ENCODE data around the gene ZBTB38.

ZBTB38 gene

GRCh38 chr3:141368062-141368924 lies at the start of gene ZBTB38:
Gene ZBTB38 (plus strand): TSS chr3:141368504. CDS start chr3:141442389, 73,885 bp downstream.
- DNase-seq = peak; percentile 73

DNA sequence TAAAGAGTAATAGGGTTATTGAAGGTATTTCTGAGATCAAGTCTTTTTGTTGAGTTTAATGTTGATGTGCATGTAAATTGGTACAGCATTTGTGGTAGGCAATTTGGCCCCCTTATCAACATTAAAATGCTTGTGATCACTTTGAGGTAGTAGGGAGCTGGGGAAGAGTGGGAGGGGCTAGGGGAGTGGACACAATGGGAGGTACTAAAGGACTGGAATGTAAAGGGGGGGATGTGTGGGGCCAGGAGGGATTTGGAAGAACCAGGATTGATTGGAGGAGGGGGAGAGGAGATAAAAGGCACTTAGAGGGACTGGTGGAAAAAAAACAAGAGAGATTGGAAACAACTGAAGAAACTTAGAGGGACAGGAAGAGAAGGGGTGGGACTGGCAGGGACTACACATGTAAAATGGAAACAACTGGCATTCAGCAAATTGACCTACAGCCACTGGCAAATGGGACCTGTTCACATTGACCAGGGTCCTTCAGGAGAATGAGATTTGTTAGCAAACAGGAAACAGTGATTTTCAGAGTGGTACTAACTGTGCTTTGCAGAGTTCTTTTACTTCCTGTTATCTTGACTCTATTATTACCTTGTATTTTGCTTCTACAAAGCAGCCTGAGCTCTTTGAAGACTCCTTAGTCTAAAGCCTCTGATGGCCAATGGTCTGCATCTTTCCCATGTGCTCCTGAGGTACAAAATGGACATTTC lies 47.8 kb upstream of the ZBTB38 start:
- no peak for DNase-seq

- no peak for DNase-seq
These were observed 47.2 kb upstream of the ZBTB38 start for GRCh38 chr3:141321109-141321497.

DNA sequence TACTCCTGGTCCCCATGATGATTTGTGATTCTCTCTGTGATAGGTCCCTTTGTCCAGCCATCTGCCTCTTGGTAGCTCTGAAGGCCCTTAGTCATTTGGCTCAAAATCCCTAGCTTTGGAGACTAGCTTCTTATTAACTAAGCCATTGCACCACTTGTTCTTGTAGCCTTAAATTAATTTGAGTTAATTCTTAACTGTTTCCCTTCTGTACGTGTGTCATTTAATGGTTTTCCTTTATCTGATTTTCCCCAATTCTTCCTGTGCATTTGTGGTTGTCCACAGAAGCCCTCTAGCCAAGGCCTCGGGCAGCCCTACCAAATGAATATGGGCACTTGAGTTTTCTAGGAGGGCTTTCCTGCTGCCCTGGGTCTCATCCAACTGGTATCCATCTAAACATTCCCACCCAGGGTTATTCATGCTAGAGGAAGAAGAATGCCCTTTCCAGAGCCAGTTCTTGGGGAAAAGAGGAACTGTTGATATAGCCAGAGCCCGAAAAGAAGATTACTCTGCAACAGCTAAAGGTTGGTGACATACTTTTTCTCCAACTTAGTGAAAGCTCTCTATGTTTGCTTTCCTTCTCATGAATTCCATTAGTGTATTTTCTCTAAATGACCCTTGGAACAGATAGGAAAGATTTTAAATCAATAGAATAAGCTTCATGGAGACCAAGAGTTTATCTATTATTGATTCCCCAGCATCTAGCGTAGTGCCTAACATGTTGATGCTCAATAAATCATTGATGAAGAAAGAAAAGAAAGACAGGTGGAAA lies 44.2 kb upstream of the ZBTB38 start:
- no peak for DNase-seq

DNA sequence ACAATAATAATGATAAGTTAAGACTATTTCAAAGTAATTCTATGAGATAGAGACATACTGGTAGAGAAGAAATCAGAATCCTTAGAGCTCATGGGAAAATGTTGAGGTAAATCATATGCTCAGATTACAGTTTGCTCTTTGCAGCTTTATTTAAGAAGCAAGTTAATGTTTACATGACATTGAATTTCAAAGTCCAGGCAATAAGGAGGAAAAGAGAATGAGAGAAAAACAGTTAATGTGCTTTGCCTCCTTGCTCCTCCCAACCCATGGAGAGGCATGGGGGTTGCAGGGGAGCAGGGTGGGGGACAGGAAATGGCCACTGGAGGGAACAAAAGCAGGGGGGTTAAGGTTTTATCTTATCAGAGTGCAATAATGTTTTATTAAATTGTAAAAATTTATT lies 42.2 kb upstream of the ZBTB38 start:
- DNase-seq = no peak

- DNase-seq = no peak
These were observed 41.7 kb upstream of the ZBTB38 start for GRCh38 chr3:141326626-141327025.

GRCh38 chr3:141328286-141329166 lies 39.8 kb upstream of the ZBTB38 start:
- no peak for DNase-seq

GRCh38 chr3:141330235-141330634 lies 38.1 kb upstream of the ZBTB38 start:
- peak; percentile 60 for DNase-seq

GRCh38 chr3:141330718-141331376 lies 37.5 kb upstream of the ZBTB38 start:
- DNase-seq = no peak

DNA sequence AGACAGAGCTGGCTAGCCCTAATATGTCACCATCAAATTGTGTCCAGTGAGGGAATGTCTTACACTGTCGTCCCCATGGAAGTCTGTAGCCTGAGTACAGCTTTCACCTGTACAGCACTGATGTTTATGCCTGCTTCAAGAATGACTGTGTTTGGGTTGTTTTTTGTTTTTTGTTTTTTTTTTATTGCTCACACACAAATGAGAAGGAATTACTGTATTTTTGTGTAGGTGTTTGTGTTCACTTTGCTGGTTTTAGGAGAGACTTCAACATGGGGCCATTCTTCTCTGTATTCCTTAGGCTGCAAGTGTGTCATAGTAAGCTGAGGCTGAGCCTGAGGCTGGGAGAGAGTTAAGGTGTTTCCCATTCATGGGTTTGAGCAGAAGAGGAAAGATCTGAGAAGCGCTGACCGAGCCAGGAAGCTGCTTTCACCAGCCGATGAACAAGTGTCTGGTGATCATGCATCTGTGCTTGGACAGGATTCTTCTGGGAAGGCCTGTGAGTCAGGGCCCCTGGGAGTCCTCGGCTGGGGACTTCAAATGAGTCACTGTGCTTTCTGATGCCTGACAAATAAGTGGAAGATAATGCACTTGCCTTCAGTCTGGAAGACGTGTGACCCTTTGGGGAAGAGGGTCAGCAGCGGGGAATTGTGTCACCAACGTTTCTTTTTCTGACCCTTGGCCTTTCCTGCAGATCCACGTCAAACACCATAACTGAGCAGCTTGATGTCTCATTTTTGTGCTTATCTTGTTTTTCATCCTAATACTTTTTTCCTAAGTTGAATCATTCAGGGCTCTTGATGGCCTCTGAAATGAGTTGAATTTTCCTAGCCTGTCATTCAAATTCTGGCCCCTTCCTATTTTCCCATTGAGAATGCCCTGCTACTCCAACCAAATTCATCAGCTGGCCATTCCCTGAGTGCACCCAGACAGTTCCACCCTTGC lies 36.7 kb upstream of the ZBTB38 start:
- DNase-seq = peak; percentile 51

- no peak for DNase-seq
These were observed 35.9 kb upstream of the ZBTB38 start for GRCh38 chr3:141332416-141332815.

- no peak for DNase-seq
These were observed 34.3 kb upstream of the ZBTB38 start for GRCh38 chr3:141333836-141334626.

DNA sequence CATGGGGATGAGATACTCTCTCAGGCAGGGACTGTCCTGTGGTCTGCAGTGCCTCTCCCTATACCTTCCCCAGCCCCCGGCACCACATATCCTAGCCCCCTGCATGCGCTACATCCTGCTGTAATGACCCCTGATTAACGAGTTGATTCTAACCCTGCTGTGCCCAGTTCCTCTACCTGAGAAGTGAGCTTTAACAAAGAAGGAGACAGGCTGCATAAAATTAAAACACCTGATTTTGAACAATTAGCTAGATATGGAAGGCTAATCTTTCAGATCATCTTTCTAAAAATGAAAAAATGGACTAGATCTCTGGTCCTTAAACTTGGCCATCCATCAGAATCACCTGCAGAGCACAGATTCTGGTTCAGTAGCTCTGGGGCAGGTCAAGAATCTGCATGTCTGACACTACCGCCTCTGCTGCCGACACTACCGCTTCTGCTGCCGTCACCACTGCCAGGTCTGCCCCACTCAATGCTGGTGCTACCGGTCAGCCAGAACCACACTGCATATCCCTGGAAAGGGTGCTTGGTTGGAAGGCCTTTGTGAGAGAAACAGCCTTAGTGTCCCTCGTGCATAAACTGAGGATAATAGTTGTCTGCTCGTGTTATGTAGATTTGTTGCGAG lies 33.6 kb upstream of the ZBTB38 start:
- no peak for DNase-seq

- DNase-seq = no peak
These were observed 32.7 kb upstream of the ZBTB38 start for GRCh38 chr3:141335531-141336061.

- no peak for DNase-seq
These were observed 31.4 kb upstream of the ZBTB38 start for GRCh38 chr3:141336672-141337522.

- DNase-seq = no peak
These were observed 30.8 kb upstream of the ZBTB38 start for GRCh38 chr3:141337523-141337854.

GRCh38 chr3:141337991-141338390 lies 30.3 kb upstream of the ZBTB38 start:
- DNase-seq = no peak

DNA sequence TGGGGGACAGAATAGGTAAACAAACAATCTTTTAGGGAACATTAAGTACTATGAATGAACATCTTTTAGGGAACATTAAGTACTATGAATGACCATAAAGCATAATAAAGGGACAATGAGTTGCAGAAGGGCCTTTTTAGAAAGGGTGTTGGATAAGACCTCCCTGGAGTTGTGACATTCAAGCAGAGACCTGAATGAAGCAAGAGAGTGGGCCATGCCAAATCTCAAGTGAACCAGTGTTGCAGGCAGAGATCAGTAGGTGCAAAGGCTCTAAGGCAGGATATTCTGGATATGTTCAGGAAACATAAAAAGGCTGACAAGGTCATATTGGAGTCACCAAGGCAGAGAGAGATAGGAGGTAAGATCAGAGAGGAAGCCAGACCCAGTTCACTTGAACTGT lies 29.4 kb upstream of the ZBTB38 start:
- DNase-seq = no peak

Measured in retina (tissue), 1 donor.